ELR (cell line): ENCODE data around the gene UMOD.

Source experiments
- DNase-seq: peaks from one replicate; pipeline ENCODE4 v3.0.0-alpha.2; 2015; ENCODE audit warnings: low read depth

The UMOD gene

GRCh38 chr16:20300312-20301097, 52.0 kb downstream of the UMOD start:
- DNase-seq = peak; percentile 40

GRCh38 chr16:20298452-20298851, 54.1 kb downstream of the UMOD start:
- no peak for DNase-seq

- DNase-seq = no peak
These were observed 61.0 kb downstream of the UMOD start for GRCh38 chr16:20291208-20292206.

- no peak for DNase-seq
These were observed 62.9 kb downstream of the UMOD start for GRCh38 chr16:20289571-20289970.

GRCh38 chr16:20285993-20286499, 66.5 kb downstream of the UMOD start:
- DNase-seq = no peak
